ENCODE results near the gene KLHL22.
"Not testable (repeated sequence)": the region's sequence is repeated elsewhere in the genome, so short reads cannot be mapped to it uniquely, and the experiment has no call there.

Gene KLHL22

DNA sequence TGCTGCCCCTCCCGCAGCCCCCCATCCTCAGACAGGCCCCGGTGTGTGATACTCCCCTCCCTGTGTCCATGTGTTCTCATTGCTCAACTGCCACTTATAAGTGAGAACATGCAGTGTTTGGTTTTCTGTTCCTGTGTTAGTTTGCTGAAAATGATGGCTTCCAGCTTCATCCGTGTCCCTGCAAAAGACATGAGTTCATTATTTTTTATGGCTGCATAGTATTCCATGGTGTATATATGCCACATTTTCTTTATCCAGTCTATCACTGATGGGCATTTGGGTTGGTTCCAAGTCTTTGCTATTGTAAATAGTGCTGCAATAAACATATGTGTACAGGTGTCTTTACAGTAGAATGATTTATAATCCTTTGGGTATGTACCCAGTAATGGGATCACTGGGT, 80.4 kb downstream of the KLHL22 start:
- DNase-seq = not testable (repeated sequence)

DNA sequence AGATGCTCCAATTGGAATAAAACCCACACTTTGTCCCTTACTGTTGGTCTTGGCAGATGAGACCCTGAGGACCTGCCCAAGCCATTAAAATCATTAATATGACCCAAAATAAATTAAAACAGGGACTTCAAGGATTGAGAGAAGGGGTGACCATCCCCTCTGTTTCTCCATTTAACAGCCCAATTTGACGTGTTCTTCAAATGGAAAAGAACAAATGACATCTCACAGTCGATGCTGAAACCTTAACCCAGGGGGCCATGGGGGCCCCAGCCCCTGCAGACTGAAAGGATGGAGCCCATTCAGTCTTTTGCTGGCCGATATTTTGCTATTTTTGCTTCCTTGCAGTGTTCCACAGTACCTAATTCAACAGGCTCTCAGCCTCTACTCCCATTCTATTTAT, 81.1 kb downstream of the KLHL22 start:
- no peak for DNase-seq

DNA sequence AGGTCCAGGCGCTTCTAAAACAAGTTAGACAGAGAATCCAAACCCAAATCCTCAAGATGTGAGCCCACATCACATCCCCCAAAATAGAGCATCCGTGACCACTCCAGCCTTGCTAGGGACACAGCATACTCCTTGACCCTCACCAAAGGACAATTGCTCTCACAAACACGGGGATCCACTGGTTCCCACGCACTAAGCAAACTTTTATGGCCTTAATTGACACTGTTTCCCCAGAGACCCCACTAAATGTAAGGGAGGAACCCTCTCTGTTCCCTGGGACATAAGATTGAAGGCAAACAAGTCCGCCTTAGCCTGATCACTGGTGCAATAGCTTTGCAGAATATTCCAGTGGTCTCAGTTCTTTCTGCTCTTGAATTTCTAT, 81.5 kb downstream of the KLHL22 start:
- DNase-seq = no peak

DNA sequence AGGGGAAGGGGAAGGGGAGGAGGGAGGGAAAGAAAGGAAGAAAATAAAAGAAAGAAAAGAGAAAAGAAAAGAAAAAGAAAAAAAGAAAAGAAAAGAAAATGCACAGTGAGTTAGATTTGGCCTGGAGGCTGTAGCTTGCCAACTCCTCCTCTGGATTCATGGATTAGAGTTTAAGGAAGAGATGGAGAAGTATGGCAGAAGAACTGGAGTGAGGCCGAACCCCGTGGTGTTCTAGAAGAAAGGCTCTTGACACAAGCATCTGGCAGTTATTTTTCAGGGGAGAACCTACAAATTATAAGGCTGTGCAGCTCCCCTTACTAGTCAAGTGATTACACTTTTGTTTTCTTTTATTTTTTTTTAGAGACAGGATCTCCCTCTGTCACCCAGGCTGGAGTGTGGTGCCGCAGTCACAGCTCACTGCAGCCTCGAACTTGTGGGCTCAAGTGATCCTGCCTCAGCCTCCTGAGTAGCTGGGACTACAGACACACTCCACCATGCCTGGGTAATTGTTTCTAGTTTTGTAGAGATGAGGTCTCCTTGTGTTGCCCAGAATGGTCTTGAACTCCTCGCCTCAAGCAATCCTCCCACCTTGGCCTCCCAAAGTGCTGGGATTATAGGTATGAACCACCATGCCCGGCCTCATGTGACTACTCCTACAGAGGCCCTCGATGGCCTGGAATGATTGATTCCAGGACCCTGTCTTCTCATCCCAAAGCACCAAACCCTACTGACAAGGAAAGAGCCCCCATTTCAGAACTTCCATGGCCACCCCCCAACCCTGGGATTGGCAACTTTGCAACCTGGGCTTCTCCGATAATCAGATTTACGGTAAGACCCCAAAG, 82.2 kb downstream of the KLHL22 start:
- DNase-seq = no peak

DNA sequence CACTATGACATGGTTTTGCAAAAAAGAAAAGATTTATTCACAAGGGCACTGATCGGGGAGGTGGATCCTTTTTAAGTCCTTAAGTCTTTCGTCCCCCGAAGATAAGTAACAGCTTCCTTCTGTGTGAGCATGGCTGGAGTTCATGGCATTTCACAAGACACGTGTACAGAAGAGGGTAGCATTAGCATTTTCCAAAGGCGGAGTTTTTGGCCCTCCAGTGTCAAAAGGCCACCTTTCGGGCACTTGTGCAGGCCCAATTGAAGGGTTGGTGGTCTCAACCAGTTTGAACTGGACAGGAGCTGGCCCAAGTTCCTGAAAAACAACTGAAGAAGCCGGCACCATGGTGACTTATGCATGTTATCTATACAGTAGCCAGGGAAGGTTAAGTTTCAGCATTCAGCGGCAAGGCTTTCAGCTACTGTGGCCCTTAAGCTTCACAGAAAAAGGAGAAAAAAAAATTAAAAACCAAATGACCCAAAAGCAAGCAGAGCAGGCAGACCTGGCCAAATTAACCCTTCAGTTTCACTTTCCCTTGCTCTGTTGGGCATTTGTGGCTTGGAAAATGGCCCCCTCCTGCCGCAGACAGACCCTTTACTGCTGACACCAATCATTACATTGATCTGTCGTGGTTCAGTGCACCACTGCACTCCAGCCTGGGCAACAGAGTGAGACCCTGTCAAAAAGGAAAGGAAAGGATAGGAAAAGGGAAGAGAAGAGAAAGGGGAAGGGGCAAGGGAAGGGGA, 83.0 kb downstream of the KLHL22 start:
- DNase-seq = no peak

DNA sequence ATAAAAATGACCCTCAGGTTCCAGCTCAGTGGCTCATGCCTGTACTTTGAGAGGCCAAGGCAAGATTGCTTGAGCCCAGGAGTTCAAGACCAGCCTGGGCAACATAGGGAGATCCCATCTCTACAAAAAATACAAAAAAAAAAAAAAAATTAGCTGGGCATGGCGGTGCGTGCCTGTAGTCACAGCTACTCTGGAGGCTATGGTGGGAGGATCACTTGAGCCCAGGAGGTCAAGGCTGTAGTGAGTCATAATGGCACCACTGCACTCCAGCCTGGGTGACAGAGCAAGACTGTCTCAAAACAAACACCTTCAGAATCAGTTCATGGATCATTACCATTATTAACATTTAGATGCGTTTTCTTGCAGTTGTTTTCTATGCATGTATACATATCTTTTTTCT, 86.2 kb downstream of the KLHL22 start:
- not testable (repeated sequence) for DNase-seq

DNA sequence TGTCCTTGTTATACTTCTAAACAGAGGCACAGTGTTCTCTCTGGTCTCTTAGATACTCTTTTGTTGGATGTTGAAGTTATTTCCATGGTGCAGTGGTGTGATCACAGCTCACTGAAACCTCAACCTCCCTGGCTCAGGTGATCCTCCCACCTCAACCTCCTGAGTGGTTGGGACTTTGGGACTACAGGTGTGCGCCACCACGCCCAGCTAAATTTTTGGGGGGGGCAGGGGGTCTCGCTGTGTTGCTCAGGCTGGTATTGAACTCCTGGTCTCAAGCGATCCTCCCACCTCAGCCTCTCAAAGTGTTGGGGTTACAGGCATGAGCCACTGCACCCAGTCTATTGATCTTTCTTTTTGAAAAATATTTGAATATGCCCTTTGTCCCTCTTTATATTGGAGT, 86.7 kb downstream of the KLHL22 start:
- no peak for DNase-seq

DNA sequence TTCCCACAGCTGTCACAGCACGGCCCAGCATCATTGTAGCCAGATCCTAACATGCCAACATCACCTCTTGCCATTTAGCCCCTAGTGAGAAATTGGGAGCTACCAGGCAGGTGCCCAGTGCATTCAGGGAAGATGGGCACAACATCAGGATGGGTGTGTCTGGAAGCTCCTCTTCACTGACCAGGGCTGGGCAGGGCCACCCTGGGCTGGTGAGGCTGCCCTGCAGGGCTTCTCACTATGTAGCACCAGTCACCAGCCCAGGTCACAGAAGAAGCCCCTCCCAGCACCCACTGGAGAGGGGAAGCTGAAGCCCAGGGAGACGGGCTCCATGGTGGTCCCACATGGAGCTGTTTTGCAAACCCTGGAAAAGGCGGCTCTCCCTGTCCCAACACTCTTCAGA, 87.8 kb downstream of the KLHL22 start:
- DNase-seq = no peak

DNA sequence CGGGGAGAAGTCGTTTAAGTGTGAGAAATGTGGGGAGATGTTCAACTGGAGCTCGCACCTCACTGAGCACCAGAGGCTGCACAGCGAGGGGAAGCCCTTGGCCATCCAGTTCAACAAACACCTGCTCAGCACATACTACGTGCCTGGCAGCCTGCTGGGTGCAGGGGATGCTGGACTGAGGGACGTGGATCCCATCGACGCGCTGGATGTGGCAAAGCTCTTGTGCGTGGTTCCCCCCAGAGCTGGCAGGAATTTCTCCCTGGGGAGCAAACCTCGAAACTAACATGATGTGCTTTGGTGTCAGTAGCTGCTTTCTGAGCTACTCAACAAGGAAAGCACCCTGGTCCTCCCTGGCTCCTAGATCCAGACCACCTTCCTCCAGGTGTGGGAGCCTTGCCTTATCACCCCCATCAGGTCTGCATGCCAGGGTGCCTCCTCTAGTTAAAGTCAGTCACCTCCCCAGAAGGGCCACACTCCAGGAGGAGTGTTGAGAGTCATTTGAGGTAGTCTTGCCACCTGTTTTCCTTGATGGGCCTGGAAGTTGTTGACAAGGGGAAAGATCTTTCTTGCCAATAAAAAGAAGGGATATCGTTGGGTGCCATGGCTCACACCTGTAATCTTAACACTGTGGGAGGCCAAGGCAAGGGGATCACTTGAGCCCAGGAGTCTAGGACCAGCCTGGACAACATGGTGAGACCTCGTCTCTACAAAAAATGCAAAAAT, 88.7 kb downstream of the KLHL22 start:
- DNase-seq = no peak

DNA sequence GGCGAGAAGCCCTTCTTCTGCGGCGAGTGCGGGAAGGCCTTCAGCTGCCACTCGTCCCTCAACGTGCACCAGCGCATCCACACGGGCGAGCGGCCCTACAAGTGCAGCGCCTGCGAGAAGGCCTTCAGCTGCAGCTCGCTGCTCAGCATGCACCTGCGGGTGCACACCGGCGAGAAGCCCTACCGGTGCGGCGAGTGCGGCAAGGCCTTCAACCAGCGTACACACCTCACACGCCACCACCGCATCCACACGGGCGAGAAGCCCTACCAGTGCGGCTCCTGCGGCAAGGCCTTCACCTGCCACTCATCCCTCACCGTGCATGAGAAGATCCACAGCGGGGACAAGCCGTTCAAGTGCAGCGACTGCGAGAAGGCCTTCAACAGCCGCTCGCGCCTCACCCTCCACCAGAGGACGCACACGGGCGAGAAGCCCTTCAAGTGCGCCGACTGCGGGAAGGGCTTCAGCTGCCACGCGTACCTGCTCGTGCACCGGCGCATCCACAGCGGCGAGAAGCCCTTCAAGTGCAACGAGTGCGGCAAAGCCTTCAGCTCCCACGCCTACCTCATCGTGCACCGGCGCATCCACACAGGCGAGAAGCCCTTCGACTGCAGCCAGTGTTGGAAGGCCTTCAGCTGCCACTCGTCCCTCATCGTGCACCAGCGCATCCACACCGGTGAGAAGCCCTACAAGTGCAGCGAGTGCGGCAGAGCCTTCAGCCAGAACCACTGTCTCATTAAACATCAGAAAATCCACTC, 89.5 kb downstream of the KLHL22 start:
- no peak for DNase-seq

DNA sequence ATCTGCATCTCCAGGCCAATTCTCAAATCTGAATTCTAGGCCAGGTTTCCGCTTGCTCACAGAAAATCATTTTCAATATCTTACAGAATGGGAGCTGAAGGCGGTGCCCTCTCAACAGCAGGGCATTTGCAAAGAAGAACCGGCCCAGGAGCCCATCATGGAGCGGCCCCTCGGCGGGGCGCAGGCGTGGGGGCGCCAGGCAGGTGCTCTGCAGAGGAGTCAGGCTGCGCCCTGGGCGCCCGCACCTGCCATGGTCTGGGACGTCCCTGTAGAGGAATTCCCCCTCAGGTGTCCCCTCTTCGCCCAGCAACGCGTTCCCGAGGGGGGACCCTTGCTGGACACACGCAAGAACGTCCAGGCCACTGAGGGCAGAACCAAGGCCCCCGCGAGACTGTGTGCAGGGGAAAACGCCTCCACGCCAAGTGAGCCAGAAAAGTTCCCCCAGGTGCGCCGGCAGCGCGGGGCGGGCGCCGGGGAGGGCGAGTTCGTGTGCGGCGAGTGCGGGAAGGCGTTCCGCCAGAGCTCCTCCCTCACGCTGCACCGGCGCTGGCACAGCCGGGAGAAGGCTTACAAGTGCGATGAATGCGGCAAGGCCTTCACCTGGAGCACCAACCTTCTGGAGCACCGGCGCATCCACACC, 90.2 kb downstream of the KLHL22 start:
- DNase-seq = no peak

DNA sequence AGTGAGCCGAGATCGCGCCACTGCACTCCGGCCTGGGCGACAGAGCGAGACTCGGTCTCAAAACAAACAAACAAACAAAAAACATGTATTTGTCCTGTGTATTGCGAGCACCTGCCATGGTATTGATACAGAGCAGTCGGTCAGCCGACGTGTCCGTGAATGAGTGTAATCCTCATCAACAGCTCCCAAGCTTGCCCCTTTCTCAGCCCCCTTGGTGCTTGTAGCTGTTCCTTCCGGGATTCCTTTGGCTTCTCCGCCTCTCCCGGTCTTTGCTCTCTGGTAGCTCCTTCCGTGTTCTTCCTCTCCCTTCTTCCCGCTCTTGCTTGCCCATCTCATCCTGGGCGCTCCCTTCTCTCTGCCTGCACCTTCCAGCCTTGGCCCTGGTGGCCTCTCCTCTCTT, 90.7 kb downstream of the KLHL22 start:
- DNase-seq = no peak

DNA sequence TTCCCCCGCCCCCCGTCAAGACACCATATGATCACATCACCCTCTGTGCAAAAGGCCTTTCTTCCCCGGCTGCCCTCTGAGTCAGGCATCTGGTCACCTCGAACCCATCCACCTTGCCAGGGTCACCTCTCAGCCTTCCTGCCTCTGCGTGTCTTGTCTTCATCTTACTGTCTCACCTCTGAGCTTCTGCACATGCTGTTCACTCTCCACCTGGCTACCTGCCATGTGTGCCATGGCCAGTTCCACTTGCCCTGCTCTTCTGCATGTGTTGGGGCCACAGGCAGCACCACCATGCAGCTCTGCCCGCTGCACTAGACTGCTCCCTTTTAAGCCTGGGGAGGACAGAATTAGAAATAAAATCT, 91.8 kb downstream of the KLHL22 start:
- no peak for DNase-seq

DNA sequence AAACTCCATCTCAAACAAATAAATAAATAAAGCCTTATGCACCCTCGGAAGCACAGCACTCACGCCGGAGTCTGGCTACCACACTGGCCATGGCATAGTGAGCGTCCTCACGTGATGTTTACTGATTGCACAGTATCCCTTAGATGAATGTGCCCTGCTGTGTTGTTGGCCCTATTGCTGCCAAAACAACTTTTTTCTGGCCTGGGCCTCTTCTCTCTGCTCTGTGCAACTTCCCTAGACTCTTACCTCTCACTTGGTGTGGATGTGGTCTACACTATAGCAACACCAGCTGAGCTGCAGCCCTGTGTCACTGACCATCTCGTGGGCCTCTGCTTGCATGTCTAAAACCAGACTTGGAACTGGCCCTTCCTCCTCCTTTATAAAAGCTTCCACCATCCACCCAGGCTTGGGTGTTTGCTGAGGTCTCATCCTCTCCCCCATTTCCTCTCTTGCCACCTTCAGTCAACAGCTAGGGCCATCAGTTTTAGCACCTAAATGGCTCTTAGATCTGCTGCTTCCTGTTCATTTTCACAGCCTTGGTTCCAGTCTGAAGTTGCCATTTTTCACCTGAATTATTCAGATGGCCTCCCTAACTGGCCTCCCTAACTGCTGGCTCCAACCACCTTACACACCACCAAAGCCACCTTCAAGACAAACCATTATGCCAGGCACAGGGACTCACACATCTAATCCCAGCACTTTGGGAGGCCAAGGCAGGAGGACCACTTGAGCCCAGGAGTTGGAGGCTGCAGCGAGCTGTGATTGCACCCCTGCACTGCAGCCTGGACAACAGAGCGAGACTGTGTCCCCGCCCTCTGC, 92.4 kb downstream of the KLHL22 start:
- DNase-seq = no peak

DNA sequence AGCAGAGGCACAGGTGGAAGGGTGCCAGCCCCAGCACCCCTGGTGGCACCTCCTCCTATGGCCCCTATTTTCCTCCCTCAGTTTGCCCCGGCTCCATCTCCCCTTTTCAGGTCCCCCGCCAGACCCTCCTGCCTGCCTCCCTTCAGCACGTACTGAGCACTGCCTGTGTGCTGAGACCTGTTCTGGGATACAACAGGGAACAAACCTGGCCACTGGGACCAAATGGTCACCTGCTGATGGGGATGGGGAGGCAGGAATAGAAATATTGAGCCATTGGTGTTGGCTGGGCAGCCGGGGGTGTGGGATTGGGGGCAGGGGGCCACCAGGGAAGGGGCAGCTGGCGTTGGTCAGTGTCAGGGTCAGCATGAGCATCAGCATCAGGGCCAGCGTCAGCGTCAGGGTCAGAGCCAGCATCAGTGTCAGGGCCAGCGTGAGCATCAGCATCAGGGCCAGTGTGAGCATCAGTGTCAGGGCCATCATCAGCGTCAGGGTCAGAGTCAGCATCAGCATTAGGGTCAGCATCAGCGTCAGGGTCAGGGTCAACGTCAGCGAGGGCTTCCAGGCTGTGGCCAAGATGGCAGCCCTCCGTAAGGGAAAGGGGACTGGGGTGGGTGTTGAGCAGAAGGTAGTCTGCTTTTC, 94.1 kb downstream of the KLHL22 start:
- DNase-seq = no peak

DNA sequence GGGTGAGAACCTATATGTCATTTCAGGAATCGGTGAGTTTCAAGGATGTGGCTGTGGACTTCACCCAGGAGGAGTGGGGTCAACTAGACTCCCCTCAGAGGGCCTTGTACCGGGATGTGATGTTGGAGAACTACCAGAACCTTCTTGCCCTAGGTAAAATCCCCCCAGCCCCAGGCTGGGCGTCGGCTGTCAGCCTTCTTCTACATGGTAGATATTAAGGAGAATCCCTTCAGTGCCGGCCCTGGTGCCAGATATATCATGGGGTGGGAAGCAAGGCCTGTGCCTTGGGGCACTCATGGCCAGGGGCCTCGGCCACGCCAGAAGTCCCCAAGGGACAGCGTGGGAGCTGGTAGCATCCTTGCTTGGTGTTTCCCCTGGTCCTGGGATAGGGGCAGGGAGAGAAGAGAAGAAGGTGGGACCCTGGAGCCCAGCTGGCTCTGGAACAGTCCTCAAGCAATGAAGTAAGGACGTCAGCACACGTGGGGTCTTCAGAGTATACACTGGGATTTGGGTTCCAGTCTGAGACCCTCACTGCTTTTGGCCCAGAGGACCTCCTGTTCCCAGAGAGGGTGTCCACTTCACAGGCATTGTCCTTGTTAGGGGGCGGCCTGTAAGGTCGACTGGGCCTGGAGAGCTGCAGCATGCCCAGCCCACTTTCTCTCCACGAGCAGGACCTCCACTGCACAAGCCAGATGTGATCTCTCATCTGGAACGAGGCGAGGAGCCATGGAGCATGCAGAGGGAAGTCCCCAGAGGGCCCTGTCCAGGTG, 94.8 kb downstream of the KLHL22 start:
- no peak for DNase-seq

DNA sequence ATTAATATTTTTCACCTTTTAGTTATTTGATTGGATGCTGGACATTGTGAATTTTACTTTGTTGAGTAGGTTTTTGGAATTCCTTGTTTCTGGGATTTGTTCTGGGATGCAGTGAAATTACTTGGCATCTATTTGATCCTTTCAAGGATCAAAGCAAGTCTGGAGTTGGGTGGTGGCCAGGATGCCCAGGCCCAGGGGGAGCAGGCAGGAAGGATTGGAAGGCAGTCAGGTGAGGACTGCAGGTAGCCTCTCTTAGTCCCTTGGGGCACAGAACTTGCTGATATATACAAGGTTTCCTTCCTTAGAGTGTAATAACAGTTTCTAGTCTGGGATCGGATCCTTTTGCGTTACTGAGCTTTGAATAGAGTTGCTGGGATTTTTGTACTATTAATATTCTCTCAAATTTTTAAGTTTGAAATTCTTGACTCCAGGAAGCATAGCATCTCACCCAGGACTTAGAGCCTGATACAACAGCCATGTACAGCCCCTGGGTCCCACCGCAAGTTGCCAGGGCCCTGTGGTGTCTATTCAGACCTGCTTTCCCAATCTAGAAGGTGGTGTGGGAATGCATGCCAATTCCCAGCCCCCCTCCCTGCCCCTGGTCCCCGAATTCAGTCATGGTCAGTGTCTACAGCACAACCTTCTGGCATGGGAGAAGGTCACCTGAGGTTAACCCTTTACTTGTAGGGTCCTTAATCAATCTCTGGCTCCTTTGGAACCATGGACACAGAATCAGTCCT, 95.6 kb downstream of the KLHL22 start:
- DNase-seq = no peak

DNA sequence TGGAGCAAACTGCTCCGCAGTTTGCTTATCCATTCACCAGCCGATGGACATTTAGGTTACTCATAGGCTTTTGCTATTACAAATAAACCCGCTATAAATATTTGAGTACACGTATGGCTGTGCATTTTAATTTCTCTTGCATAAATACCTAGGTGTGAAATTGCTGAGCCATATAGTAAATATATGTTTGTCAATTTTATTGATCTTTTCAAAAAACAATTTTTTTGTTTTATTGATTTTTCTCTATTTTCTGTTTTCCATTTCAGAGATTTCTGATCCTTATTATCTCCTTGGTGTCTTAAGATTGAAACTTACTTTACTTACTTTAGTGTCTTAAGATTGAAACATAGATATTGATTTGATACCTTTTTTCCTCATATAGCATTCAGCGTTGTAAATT, 97.2 kb downstream of the KLHL22 start:
- no peak for DNase-seq

DNA sequence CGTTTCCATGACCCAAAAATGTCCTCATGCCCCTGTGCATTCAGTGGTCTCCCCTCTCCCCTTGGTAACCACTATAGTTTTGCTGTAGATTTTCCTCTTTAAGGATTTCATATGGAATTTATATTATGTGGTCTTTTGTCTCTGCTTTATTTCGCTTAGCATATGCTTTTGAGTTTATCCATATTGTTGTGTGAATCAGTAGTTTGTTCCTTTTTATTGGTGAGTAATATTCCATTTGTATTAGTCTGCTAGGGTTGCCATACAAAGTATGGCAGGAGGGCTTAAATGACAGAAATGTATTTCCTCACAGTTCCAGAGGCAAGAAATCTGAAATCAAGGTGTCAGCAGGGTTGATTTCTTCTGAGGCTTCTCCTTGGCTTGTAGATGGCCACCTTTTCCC, 98.1 kb downstream of the KLHL22 start:
- no peak for DNase-seq

DNA sequence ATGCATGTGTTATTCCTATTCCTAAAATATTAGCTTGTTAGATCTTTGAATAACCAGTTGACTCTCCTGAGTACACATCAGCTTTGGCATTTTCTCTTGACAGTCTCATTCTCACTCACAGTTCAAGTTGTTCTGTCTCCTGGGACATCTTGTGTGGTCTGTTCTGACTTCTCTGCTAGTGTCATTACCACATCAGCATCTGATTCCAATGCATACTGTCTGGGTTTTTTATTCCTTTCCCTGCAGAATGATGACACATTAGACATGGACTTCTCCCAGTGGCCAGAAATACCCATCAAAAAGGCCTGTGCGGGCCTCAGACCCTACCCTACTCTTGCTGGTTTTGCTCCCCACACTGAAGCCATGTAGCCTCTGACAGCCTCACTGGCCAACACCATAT, 99.0 kb downstream of the KLHL22 start:
- no peak for DNase-seq
